Activated CD4-positive, CD25-positive, alpha-beta regulatory T cell treated with anti-CD3 and anti-CD28 coated beads, Interleukin-2, amount 50 U/mL, for 16 hours (primary cell): ENCODE measurements around the gene PDCD1LG2.
"Not testable (repeated sequence)": the region's sequence is repeated elsewhere in the genome, so short reads cannot be mapped to it uniquely, and the experiment has no call there.

Experiments used
- DNase-seq: peaks from one replicate; pipeline ENCODE4 v3.0.0-alpha.2; 2020; ENCODE audit warnings: low read depth, low spot score

Gene PDCD1LG2

GRCh38 chr9:5510360-5510931, at the start of gene PDCD1LG2:
Gene PDCD1LG2 (plus strand): TSS chr9:5510531. CDS start chr9:5522547, 12,016 bp downstream.
- DNase-seq, result no peak

DNA sequence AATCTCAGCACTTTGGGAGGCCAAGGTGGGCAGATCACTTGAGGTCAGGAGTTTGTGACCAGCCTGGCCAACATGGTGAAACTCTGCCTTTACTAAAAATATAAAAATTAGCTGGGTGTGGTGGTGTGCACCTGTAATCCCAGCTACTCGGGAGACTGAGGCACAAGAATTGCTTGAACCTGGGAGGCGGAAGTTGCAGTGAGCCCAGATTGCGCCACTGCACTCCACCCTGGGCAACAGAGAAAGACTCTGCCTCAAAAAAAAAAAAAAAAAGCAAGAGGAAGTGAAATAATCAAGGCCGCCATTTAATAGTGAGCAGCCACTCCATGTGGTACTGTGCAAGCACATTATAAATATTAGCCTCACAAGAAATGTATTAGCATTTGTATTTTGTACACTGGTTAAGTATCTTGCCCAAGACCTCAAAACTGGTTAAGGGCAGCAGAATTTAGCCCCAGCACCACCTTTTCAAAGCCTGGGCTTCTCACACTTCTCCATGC, 45.5 kb upstream of the PDCD1LG2 start:
- not testable (repeated sequence) for DNase-seq

DNA sequence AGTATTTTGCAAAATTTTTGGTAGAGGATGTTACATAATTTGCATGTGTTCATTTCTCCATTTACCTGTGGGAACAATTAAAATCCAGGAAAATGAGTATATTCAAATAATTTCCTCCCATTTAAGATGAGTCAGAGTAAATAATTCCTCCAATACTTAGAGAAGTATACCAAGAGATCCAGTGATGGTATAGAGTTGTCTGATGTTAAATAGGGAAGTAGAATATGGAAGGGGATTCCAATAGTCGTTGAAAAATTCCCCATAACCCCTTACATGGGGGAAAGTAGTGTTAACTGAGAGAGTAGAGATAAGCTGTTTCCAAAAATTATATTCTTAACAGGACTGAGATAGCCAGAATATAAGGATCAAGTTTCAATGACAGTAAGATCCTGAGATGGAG, 44.3 kb upstream of the PDCD1LG2 start:
- no peak for DNase-seq

- DNase-seq, result no peak
These were observed 43.6 kb upstream of the PDCD1LG2 start for GRCh38 chr9:5466766-5467165.

GRCh38 chr9:5468850-5469249, 41.5 kb upstream of the PDCD1LG2 start:
- DNase-seq, result no peak

DNA sequence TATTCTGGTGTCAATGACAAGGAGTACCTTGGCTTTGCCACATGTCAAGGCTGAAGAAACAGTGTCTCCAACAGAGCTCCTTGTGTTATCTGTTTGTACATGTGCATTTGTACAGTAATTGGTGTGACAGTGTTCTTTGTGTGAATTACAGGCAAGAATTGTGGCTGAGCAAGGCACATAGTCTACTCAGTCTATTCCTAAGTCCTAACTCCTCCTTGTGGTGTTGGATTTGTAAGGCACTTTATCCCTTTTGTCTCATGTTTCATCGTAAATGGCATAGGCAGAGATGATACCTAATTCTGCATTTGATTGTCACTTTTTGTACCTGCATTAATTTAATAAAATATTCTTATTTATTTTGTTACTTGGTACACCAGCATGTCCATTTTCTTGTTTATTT, 40.2 kb upstream of the PDCD1LG2 start:
- DNase-seq, result no peak

GRCh38 chr9:5470816-5471215, 39.5 kb upstream of the PDCD1LG2 start:
- no peak for DNase-seq

DNA sequence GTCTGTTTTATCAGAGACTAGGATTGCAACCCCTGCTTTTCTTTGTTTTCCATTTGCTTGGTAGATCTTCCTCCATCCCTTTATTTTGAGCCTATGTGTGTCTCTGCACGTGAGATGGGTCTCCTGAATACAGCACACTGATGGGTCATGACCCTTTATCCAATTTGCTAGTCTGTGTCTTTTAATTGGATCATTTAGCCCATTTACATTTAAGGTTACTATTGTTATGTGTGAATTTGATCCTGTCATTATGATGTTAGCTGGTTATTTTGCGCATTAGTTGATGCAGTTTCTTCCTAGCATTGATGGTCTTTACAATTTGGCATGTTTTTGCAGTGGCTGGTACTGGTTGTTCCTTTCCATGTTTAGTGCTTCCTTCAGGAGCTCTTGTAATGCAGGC, 34.7 kb upstream of the PDCD1LG2 start:
- DNase-seq, result not testable (repeated sequence)

GRCh38 chr9:5478206-5478605, 32.1 kb upstream of the PDCD1LG2 start:
- DNase-seq, result no peak

DNA sequence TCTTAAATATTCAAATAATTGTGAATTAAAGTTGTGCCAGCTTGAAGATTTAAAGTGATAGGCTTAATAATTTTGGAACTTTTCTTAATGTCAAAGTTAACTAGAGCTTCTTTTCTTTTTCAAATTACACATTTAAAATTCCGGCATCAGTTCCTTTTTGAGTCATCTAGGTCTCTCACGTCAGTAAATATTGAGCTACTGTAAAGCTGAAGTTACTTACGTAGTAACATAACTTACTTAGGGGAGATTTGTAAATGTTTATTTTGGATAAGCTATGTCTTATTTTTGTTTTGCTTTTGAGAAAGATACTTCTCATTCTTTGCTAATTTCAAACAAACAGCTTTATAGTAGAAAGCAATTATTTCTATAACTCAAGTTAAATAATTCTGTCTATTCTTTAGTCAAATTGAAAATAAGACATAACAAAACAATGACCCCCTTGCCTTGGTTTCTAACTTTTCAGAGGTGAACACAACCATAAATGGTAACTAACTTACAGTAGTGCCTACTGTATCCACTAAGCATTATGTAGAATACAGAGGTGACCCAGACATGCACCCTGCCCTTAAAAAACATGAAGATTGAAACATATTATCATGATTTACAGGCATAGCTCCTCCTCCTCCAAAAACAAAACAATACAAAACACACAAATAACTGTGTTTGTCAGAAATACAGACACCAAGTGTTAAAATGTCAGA, 30.2 kb upstream of the PDCD1LG2 start:
- no peak for DNase-seq

- DNase-seq, result no peak
These were observed 29.4 kb upstream of the PDCD1LG2 start for GRCh38 chr9:5480919-5481318.

GRCh38 chr9:5481322-5482040, 28.9 kb upstream of the PDCD1LG2 start:
- DNase-seq, result no peak

GRCh38 chr9:5482194-5482593, 28.1 kb upstream of the PDCD1LG2 start:
- no peak for DNase-seq

DNA sequence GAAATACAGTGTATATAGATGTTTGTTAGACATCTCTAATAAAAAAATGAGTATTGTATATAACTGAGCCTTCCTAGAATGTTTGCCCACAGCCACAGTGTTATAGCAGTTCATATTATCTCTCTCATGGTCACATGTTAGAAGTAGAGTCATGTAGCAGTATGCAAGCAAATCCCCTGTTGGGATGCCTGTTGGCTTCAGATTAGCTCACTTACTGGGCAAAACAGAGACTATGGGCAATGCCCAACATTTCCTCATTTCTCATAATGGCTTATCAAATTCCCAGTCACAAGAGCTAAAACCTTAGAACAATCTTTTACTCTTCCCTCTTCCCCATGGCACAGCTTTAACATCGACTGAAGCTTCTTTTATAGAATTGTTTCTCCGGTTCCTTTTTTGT, 27.0 kb upstream of the PDCD1LG2 start:
- DNase-seq, result no peak

DNA sequence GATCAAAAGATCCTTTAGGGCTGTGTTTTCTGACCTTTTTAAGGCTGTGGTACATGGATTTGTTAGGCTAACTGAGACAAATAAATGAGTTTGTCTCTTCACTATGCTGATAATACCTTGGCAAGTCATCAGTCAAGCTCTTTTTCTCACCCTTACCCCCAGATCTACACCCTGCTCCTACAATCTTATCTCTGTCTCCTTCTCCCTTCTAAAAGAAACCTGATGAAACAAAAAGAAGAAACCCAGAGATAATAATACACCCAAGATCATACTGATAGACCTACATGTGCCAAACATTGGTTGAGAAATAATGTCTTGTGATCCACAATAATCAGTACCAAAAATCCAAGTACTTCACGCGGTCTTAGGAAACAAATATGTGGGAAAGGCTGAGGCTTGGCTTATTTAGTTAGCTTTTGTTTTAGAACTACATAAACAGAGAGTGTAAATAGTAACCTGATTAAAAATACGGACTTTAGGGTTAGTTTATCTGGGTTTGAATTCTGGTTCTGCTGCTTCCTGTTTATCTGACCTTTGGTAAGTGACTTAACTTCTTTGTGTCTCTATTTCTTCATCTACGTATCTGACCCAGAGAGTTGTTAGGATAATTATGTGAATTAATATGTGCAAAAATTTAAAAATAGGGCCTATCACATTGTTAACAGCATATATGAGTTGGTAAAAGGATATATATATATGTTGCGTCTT, 24.8 kb upstream of the PDCD1LG2 start:
- no peak for DNase-seq

DNA sequence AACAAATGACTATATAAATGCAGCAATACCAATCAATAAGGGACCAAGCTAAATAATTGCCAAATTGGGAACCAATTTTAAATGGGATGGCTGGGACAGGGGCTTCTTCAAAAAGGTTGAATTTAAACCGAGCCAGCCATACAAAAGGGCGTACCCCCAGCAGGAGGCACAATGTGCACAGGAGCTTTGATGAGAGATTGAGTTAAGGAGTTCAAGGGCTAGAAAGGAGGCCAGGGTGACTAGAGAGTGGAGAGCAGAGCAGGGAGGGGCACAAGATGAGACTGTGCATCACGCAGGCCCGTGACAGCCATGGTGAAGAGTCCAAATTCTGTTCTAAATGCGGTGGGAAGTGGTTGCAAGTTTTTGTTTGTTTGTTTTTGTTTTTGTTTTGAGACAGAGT, 23.3 kb upstream of the PDCD1LG2 start:
- DNase-seq, result no peak

DNA sequence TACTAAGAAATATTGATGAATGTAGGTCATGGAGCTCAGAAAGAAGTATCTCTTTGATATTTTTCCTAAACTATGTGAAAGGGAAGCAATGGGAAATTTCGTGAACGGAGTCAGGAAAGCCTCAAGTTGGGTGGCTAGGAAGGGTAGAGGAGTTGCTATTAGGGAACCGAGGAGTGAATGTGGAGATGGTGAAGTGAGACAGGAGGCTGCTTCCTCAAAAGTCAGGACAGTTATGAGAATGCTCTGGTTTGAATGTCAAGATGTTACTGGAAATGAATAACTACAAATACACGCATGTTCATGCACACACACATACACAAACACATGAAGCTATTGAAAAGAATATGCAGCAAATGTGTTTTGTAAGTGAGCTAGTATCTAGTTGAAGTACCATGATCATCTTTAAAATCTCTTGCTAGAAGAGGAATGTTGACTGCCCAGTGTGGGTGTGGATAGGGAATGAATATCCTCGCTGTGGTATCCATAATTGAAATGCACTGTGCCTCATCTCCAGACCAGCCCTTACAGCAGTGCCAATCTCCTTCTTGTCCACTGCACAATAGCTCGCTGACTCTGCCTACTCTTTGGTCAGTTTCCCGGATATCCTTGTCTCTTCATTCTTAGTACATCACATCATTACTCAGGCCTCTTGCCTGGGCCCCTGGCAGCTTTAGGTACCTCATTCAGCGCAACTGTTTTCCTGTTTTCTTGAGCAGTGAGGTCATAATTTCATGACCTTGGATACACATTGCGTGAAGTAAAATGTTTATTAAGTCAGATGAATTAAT, 21.9 kb upstream of the PDCD1LG2 start:
- DNase-seq, result no peak

GRCh38 chr9:5489630-5490490, 20.5 kb upstream of the PDCD1LG2 start:
- no peak for DNase-seq

- no peak for DNase-seq
These were observed 17.2 kb upstream of the PDCD1LG2 start for GRCh38 chr9:5492965-5493678.
